Right ventricle myocardium superior (tissue), 1 donor: ENCODE results near the gene SUSD3. TPM values are rescaled to one million over a fixed set of nuclear protein-coding genes. Genes with fewer than 3 reads are reported as not detected.

ENCODE experiments used
- ATAC-seq: fragments of 200-7000 bp; cut with Tn5 transposase; one replicate; pipeline ENCODE4 v1.9.1; 2020; ENCODE audit warnings: mild to moderate bottlenecking; ENCODE audit not compliant: poor library complexity
- DNase-seq: peaks from one replicate; pipeline ENCODE4 v3.0.0-alpha.2; 2020
- intact Hi-C: fragments of 100-400 bp; cut with DNase I; formaldehyde crosslinking; loops from one replicate; pipeline ENCODE4 v1.11.2; 2022
- total RNA-seq: library from RNA; stranded (reverse); fragmentation: NEBNext Ultra II Directional; extraction: Animal tissue kit (Norgen Biotek cat#: 25700); gene quantifications from one replicate; pipeline ENCODE4 v1.2.1, GENCODE V29; 2021
- donor health status: DM: no; HTN: yes; CAD: no; lungs with severe emphysema.

SUSD3 gene
- total RNA-seq, 1 donor from 2014 or later: 0.56 TPM

DNA sequence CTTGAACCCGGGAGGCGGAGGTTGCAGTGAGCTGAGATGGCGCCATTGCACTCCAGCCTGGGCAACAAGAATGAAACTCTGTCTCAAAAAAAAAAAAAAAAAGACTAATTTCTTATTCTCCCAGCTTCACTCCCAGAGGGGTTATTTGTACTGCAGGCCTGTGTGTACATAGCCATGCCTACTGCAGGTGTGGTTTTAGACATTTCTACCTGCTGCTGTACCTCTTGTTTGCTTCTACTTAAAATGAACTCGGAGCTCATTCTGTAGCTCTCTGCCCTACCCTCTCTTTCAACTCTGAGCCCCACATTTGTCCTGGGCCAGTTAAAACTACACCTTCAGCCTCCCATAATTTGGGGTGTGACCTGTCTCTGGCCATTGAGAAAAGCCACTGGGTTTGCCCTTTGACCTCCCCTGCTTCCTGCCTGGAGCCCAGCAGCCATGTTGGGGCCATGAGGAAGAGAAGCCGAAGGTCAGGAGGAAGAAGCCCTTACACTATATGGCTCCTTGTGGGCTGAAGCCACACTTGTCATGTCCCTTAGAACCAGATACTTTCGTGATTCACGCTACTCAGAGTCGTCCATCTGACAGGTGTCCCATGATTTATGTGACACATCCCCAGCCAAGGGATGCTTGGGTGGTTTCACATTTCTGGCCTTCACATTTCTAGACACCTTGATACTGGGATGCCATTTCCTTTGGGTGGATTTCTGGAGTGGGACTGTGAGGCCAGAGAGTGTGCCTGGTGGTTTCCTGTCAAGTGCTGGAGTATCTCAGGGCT, 28.1 kb downstream of the SUSD3 start:
- ATAC-seq (no peak), DNase-seq (no peak)
- intact Hi-C loops: no loop called here

DNA sequence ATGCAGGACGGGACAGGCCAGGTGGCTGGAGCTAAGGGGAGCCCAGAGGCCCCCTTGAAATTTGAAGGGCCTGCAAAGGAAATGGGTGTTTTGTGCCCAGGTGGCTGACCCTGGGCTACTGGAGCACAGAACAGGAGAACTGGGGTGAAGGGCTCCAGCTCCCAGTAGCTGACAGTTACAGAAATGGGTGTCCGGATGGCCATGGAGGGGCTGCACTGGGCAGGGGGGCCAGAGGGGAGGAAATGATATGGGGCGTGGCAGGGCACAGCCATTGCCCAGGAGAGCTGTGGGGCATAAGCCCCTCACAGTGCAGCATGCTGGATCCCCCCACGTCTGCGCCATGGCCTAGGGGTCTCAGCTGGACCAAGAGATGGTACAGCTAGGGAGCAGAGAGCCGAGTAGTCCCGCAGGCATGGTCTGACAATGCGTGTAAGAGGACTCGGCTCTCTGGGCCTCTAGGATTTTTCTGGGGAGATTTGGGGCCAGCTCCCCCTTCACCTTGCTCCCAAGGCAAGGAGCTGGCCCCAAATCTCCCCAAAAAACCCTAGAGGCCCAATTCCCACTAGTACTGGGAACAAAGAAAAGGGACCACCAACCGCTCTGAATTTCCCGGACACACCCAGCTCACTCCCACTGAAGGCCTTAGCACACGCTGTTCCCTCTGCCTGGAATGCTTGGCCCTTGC, 29.6 kb downstream of the SUSD3 start:
- ATAC-seq: no peak
- no peak for DNase-seq
- intact Hi-C loops: no loop called here

DNA sequence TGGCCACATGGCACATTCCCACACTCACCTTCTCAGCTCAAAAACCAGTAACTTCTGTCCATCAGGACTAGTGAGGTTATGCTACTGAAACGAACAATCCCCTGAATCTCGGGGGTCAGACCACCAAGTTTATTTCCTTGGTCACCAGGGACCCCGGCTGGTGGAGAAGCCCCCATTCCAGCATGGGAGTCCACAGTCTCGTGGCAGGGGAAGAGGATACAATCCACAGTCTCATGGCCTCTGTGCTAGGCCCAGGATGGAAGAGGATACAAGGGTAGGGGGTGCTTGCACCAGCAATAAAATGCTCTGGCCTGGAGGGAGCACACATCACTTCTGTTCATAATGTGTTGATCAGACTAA, 30.1 kb downstream of the SUSD3 start:
- intact Hi-C loops: no loop called here
- ATAC-seq (no peak), DNase-seq (no peak)

DNA sequence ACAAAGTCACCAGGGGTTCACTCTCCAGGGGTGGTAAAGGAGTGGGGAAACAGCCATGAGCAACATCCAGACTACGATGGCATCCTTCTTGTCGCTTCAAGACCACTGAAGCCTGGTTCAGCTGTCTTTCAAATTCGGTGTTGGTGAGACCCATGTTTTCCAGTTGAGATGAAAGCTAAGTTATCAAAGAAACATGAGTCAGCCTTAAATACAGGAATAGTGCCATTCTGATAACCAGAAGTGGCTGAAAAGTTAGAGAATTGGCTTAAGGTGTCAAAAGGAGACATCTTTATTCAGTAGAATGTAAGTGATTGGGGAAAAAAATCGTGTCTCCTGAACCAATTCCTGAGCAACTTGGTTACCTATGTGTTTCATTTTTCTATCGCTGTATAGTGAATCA, 30.5 kb downstream of the SUSD3 start:
- intact Hi-C loops: no loop called here
- DNase-seq (no peak), ATAC-seq (no peak)

DNA sequence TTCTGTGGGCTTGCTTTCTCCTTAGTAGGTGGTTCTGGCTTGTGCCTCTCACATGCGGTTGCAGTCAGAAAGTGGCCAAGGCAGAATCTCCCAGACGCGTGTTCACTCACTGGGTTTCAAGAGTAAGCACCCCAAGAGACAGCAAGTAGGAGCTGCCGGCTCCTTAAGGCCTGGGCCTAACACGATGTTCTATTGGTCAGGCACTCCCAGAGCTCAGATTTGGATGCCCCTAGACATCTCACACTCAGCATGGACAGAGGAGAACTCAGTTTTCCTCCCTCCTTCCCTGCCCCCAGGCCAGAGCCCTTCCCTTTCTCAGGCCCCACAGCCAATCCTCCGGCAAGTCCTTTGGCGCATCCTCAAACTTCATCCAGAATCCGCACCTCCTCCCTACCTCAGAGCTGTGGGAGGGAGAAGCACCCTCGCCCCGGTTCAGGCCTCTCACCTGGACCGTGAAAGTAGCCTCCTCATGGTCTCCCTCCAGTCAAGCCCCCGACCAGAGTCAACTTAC, 31.0 kb downstream of the SUSD3 start:
- ATAC-seq (no peak), DNase-seq (no peak)
- intact Hi-C loops: no loop called here

DNA sequence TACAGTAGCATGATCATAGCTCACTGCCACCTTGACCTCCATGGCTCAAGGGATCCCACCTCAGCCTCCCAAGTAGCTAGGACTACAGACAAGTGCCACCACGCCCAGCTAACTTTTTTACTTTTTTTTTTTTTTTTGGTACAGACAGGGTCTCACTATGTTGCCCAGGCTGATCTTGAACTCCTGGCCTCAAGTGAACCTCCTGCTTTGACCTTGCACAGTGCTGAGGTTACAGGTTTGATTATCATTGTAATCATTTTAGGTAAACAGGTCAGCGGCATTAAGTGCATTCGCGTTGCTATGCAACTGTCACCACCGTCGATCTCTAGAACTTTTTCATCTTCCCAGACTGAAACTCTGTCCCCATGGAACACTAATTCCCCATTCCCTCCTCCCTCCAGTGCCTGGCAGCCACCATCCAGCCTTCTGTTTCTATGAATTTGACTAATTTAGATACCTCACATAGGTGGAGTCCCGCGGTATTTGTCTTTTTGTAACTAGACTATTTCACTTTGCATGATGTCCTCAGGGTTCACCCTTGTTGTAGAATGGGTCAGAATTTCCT, 31.7 kb downstream of the SUSD3 start:
- intact Hi-C loops: no loop called here
- ATAC-seq: no peak
- no peak for DNase-seq

DNA sequence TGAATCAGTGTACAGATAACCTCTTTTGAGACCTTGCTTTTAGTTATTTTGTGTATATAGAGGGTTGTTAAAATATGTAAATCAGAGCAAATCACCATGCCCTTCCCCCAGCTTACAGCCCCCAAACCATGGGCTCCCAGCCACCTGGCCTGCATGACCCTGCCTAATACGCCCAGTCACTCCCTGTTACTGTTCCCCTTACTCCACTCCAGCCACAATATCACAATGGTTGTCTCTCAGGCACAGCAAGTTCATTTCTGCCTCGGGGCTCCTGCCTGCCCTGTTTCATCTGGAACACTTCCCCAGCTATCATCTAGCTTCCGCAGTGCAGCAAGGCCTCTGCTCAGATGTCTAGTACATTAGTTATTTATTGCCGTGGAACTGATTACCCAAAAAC, 32.6 kb downstream of the SUSD3 start:
- no peak for ATAC-seq
- intact Hi-C loops: no loop called here
- DNase-seq: no peak

DNA sequence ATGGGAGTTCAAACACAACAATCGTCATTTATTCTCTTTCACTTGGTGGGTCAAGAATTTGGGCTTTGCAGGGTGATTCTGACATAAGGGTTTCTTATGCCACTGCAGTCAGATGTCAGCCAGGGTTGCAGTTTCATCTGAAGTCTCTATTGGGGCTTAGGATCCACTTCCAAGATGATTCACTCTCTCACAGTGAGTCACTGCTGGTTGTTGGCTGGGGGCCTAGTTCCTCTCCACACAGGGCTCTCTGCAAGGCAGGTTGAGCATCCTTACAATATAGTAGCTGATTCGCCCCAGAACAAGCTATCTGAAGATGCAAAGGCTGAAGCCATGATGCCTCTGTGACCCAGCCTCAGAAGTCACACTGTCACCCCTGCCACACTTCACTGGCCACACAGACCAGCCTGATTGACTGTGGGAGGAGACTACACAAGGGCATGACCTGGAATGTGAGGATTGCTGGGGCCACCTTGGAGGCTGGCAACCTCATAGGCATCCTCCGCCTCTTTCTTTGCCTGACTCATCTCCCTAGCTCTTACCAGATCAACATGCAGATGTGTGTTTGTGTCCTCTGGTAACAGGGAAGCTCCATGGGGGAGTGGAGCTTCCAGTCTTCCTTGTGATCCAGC, 33.1 kb downstream of the SUSD3 start:
- ATAC-seq (no peak), DNase-seq (no peak)
- intact Hi-C loops: no loop called here

DNA sequence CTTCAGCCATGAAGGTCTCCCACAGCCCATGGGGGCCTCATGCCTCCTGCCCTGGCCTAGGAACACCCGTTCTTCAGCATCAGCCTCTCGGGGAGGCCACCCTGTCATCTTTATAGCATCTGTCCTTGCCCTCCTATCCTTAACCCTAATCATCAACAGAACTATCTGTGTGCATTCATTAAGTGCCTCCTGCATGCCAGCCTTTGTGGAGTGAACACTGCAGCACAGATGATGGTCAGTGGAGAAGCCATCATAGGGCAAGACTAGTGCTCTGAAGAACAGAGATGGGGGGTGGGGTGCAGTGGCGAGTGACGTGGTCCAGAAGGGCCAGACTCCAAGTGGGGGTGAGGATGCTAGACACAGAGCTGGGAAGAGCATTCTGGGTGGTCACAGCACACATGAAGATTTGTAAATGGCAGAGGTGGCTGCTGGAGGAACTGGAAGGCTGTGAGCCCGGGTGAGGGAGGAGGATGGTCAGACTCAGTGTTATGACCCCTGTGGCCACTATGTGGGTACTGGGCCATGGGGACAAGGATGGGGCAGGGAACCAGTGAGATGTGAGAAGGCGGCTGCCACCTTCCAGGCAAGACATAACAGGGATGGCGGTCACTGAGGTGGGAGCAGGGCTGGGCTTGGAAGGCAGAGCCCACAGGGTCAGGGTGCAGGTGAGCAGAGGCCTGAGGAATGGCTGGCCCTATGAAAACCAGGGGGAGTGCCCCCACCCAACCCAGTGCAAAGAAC, 33.9 kb downstream of the SUSD3 start:
- DNase-seq: no peak
- ATAC-seq: no peak
- intact Hi-C loops: no loop called here

DNA sequence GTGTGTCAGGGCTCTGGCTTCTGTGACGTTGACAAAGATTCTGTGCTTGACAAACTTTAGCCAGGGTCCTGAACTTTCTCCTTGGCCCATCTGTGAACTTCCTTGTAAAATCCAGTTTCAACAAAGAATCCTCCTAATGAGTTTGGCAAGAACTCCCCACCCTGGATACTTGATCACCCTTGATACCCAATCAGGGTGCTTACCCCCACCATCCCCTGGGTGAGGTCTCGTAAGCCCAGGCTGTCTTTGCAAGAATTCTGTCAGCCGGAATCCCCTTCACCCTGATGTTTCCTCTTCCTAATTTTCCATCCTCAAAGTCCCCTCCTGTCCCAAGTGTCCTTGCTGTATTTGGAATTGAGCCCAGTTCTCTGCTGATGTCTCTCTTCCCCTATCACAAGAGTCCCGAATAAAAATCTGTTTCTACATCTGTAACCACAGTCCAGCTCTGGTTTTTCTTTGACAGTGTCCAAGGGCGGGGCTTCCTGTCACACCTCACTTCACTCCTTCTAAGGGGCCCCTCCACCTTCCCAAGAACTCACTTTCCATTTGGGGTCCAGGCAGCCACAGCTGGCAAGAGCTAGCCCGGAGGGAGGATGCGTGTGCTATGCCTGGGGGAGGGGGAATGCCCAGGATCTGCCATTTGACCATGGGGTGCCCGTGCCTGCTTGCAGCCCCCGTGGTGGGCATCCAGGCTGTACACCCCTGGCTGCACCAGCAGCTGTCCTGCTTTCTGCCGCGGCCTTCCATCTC, 34.8 kb downstream of the SUSD3 start:
- ATAC-seq (no peak), DNase-seq (no peak)
- intact Hi-C loops: no loop called here

DNA sequence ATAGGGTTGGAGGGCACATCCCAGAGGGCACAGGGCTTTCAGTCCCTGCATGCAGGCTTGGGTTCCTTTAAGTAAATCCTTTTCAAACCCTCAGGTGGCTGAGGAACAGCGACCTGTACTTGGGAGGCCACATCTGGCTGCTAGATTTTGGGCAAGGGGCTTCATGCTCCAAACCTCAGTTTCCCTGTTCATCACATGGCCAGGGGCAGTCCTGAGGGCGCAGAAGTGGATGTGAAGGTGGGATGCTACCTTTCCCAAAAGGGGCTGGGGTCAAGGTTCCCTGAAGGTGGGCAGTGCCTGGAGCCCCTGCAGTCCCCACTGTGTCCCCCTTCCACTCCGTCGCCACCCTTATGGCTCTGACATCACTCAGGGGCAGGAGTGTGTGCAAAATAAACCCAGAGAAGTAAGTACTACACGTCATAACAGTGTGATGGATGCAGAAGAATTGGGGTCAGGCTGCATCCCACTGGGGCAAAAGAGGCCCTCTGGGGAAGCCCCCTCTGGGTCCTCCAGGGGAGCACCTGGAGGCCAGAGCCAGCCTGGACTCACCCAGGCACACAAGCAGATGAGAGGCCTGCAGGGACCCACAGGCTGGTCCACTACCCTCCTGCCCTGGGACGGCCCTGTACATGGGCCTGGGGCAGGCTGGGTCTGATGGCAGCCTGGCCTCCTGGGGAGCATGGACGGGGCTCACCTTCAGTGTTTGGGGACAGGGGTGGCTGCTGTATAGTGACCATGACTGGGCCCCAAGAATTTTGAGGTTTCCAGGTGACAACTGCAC, 35.6 kb downstream of the SUSD3 start:
- ATAC-seq (no peak), DNase-seq (no peak)
- intact Hi-C loops: no loop called here

DNA sequence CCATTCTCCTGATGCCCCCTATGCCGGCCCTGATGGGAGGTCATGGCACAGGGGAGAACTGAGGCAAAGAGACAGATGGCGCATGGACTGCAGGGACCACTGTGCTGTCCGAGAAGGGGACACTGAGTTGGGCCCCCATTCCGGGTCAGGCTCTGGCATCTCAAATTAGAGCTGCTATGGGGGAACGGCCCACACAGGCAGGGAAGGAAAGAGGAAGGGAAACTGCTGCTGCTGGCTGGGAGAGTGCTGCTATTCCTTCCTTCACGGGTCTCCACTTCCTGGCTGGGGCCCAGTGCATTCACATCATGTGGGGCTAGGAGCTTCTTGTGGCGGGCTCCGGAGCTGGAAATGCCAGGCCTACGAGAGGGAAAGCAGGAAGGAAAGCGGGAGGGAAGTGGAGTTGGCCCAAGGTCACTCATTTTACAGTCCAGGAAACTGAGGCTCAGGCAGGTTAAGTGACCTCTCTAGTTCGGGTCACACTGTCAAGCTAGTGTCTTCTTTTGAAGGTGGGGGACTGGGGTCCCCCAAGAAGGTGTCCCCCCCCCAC, 36.2 kb downstream of the SUSD3 start:
- intact Hi-C loops: no loop called here
- ATAC-seq (peak; percentile 0), DNase-seq (peak; percentile 81)

DNA sequence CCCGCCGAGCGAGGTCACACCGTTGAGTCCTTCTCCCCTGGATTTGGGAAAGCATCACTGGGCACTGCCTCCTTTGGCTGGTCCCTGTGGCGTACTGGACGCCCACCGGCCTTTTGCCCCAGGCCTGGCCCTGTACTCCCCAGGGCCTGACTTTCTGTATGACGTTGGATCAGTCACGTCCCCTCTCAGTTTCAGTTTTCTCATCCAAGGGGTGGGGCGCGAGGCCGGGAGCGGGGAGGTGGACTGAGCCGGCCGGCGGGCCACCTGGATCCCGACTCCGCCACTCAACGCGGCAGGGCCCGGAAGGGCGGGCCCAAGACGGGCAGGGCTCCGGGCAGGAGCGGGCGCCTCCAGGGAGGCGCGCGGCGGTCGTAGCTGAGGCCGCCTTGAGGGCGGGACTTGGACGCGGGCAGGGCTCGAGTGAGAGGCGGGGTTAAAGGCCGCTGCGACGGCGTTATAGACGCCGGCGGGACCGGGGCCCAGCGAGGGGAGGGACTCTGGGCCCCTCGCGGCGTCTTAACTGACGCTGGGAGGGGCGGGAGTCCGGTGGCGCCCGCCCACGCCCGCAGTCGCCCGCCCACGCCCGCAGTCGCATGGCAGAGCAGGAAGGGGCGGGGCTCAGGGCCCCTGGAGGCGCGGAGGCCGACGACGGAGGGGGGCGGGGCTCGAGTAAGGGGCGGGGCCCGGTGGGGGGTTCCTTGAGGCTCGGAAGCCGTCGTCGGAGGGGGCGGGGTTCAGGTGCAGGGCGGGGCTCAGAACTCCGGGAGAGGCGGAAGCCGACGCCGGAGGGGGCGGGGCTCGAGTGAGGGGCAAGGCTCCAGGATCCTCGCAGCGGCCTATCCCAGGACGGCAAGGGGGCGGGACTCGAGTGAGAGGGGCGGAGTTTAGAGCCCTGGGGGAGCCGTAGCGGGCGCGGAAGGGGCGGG, 37.0 kb downstream of the SUSD3 start:
- intact Hi-C loops: no loop called here
- peak; percentile 85 for ATAC-seq
- peak; percentile 100 for DNase-seq

DNA sequence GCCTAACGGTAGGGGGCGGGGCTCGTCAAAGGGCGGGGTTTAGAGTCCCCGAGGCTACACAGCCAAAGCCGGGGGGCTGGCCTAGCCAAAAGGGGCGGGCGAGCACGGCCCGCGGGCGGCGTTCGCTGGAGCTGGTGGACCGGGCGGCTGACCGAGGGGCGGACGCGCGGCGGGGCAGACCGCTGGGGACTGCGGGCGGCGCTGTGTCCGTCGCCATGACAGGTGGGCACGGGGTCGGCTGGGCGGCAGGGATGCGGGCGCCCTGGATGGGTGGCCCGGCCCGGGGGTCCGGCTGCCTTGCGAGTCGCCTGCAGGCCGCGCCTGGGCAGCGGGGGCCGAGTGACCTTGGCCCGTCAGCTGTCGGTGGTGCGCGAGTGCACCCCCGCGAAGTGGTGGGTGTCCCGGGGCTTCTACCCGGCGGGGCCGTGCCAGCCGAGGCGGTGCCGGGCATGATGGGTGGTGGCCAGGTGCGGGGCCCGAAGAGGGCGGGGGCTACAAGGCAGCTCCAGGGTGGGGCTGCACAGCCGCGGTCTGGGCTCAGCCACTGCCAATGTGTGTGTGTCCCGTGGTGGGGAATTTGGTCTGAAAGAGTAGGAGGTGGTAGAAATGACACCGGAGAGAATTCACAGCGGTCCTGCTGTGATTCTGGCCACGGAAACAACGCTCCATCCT, 37.8 kb downstream of the SUSD3 start, which contains the start of gene CARD19:
CARD19 (plus strand) TSS at position 87 of the 672 bp plus-strand sequence; CDS start at position 216, 129 bp downstream.
- ATAC-seq: peak; percentile 6
- peak; percentile 76 for DNase-seq
- intact Hi-C loops: no loop called here

DNA sequence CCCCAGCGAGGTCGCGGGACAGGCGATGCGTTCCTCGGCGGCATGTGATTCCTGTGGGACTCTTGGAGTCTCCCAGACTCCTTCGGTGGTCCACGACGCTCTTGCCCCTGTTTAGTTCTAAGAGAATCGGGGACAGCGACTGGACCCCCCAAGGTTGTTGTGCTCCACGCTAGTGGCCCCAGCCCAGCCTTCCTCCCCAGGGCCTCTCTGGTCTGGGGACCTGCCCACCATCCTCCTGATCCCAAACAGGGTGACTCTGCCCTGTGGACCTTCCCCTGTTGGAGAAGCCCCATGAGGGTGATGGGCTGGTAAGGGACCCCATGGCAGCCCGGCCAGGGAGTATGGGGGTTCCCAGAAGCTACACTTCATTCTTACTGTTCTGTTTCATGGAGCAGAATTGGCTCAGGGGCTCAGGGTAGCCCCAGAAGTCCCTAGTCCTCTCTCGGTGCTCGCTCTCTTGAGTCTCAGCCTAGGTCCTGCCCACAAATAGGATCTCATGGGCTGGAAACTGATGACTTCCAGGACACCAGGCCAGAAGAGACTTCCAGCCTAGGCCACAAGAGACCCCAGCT, 38.4 kb downstream of the SUSD3 start:
- ATAC-seq (no peak), DNase-seq (no peak)
- intact Hi-C loops: no loop called here
